GM21723 (cell line): ENCODE measurements around the gene UNC45A.
A peak's percentile ranks its signal among the peaks of the same experiment; 100 is the strongest.

Experiments used
- ATAC-seq: cut with Tn5 transposase; IDR thresholded peaks from one replicate; pipeline ENCODE4 v1.9.1; 2021; ENCODE audit warnings: mild to moderate bottlenecking, moderate library complexity; ENCODE audit not compliant: unreplicated experiment

The UNC45A gene

GRCh38 chr15:90959894-90960293, 24.8 kb downstream of the UNC45A start:
- no peak for ATAC-seq

GRCh38 chr15:90960298-90961091, 25.4 kb downstream of the UNC45A start:
- ATAC-seq = no peak

GRCh38 chr15:90962021-90962420, 26.9 kb downstream of the UNC45A start:
- no peak for ATAC-seq

GRCh38 chr15:90966262-90966661, 31.2 kb downstream of the UNC45A start:
- ATAC-seq = no peak

- ATAC-seq = no peak
These were observed 32.1 kb downstream of the UNC45A start for GRCh38 chr15:90967206-90967605.

GRCh38 chr15:90968434-90968833, 33.3 kb downstream of the UNC45A start:
- ATAC-seq = no peak

GRCh38 chr15:90970274-90970673, 35.2 kb downstream of the UNC45A start:
- no peak for ATAC-seq

- no peak for ATAC-seq
These were observed 37.0 kb downstream of the UNC45A start for GRCh38 chr15:90972133-90972532.

- no peak for ATAC-seq
These were observed 39.1 kb downstream of the UNC45A start for GRCh38 chr15:90974216-90974615.

GRCh38 chr15:90979582-90979981, 44.5 kb downstream of the UNC45A start:
- ATAC-seq = no peak

GRCh38 chr15:90981681-90982080, 46.6 kb downstream of the UNC45A start:
- peak; percentile 85 for ATAC-seq

GRCh38 chr15:90982135-90982534, 47.0 kb downstream of the UNC45A start:
- peak; percentile 43 for ATAC-seq

GRCh38 chr15:90986790-90987507, 51.9 kb downstream of the UNC45A start:
- peak; percentile 63 for ATAC-seq

GRCh38 chr15:90987561-90988141, 52.6 kb downstream of the UNC45A start:
- ATAC-seq = no peak

GRCh38 chr15:90988296-90988695, 53.2 kb downstream of the UNC45A start:
- ATAC-seq = no peak

GRCh38 chr15:90989040-90989768, 54.1 kb downstream of the UNC45A start:
- ATAC-seq = no peak

GRCh38 chr15:90990446-90990845, 55.4 kb downstream of the UNC45A start:
- no peak for ATAC-seq

GRCh38 chr15:90991587-90992285, 56.7 kb downstream of the UNC45A start:
- ATAC-seq = no peak

- peak; percentile 25 for ATAC-seq
These were observed 59.0 kb downstream of the UNC45A start for GRCh38 chr15:90994059-90994416.

- ATAC-seq = peak; percentile 95
These were observed 59.6 kb downstream of the UNC45A start, which contains the start of gene PRC1 for GRCh38 chr15:90994417-90995311. Gene PRC1 (minus strand): TSS chr15:90994535. CDS start chr15:90994417, 118 bp downstream.
